LHCN-M2 (cell line): ENCODE data around the gene KIF22. TPM values are rescaled to one million over a fixed set of nuclear protein-coding genes. Genes with fewer than 3 reads are reported as not detected.

ENCODE experiments used
- DNase-seq: peaks from one replicate; pipeline ENCODE4 v3.0.0-alpha.2; 2012; ENCODE audit warnings: low read depth
- total RNA-seq: library from RNA; depleted of rRNA; stranded (reverse); fragments of >200 nt; gene quantifications from 2 replicates; pipeline ENCODE4 v1.2.3, GENCODE V29; 2014

KIF22 gene
- total RNA-seq, 1 experiment from 2014 or later = 108 TPM

GRCh38 chr16:29802416-29802935, 11.9 kb downstream of the KIF22 start:
- no peak for DNase-seq

- no peak for DNase-seq
Observed at GRCh38 chr16:29804020-29804419, 13.5 kb downstream of the KIF22 start.

GRCh38 chr16:29804455-29805231, 14.1 kb downstream of the KIF22 start:
- DNase-seq = no peak

GRCh38 chr16:29805232-29806098, 14.9 kb downstream of the KIF22 start:
- DNase-seq = peak; percentile 95

- DNase-seq = no peak
Observed at GRCh38 chr16:29806099-29806579, 15.6 kb downstream of the KIF22 start, which contains the start of gene MAZ. Gene MAZ, plus strand, starts transcription at chr16:29806529. Its CDS starts 173 bp downstream, at chr16:29806702.

GRCh38 chr16:29806641-29807425, 16.3 kb downstream of the KIF22 start:
- DNase-seq = peak; percentile 66

- peak; percentile 90 for DNase-seq
Observed at GRCh38 chr16:29807426-29808218, 17.1 kb downstream of the KIF22 start.

- no peak for DNase-seq
Observed at GRCh38 chr16:29808219-29808900, 17.8 kb downstream of the KIF22 start.

GRCh38 chr16:29809031-29809747, 18.6 kb downstream of the KIF22 start:
- no peak for DNase-seq

GRCh38 chr16:29809850-29810698, 19.5 kb downstream of the KIF22 start:
- DNase-seq = no peak

- DNase-seq = no peak
Observed at GRCh38 chr16:29810699-29811169, 20.2 kb downstream of the KIF22 start.

- peak; percentile 97 for DNase-seq
Observed at GRCh38 chr16:29811170-29811895, 20.8 kb downstream of the KIF22 start.

GRCh38 chr16:29811896-29812665, 21.5 kb downstream of the KIF22 start, which contains the start of gene PRRT2:
Gene PRRT2, plus strand, starts transcription at chr16:29812193. Its CDS starts 862 bp downstream, at chr16:29813055.
- DNase-seq = peak; percentile 37

- DNase-seq = no peak
Observed at GRCh38 chr16:29812754-29813643, 22.4 kb downstream of the KIF22 start.
